HFF-Myc (cell line): ENCODE data around the gene EPM2AIP1.

Experiments used
- DNase-seq: peaks from one replicate; pipeline ENCODE4 v3.0.0-alpha.2; 2011; ENCODE audit warnings: low read depth; ENCODE audit errors: extremely low read depth
- H3K4me3 ChIP-seq: replicated peaks from 2 replicates; pipeline ENCODE4 v1.5.1; 2011; ENCODE audit warnings: low read depth, mild to moderate bottlenecking, control low read depth, low read length
- TF ChIP-seq, protein P1 (sequence below): IDR thresholded peaks from 2 replicates; pipeline ENCODE4 v1.5.1; 2012; ENCODE audit warnings: mild to moderate bottlenecking, low read depth, low read length, control low read depth; ENCODE audit errors: missing control alignments

Gene EPM2AIP1

DNA sequence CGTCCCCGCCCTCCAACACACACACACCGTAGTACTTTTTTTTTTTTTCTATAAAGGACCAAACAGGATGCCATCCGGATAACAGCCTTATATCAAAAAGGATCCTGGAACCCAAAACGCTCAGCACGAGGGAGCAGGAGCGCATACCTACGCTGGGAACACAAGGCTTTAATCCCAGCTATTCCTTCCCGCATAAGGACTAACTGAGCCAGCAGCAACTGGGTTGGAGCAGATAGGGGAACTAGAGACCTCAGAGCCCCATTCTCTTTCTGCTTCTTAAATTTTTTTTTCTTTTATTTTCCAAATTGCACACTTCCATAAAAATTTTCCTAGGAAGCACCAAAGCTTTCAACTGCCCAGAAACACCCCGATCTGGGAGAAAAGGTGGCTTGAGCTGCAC, 49.3 kb downstream of the EPM2AIP1 start:
- TF ChIP-seq, protein P1, sequence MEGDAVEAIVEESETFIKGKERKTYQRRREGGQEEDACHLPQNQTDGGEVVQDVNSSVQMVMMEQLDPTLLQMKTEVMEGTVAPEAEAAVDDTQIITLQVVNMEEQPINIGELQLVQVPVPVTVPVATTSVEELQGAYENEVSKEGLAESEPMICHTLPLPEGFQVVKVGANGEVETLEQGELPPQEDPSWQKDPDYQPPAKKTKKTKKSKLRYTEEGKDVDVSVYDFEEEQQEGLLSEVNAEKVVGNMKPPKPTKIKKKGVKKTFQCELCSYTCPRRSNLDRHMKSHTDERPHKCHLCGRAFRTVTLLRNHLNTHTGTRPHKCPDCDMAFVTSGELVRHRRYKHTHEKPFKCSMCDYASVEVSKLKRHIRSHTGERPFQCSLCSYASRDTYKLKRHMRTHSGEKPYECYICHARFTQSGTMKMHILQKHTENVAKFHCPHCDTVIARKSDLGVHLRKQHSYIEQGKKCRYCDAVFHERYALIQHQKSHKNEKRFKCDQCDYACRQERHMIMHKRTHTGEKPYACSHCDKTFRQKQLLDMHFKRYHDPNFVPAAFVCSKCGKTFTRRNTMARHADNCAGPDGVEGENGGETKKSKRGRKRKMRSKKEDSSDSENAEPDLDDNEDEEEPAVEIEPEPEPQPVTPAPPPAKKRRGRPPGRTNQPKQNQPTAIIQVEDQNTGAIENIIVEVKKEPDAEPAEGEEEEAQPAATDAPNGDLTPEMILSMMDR = no peak
- no peak for DNase-seq
- peak overlapping the region; percentile 59 for H3K4me3 ChIP-seq

DNA sequence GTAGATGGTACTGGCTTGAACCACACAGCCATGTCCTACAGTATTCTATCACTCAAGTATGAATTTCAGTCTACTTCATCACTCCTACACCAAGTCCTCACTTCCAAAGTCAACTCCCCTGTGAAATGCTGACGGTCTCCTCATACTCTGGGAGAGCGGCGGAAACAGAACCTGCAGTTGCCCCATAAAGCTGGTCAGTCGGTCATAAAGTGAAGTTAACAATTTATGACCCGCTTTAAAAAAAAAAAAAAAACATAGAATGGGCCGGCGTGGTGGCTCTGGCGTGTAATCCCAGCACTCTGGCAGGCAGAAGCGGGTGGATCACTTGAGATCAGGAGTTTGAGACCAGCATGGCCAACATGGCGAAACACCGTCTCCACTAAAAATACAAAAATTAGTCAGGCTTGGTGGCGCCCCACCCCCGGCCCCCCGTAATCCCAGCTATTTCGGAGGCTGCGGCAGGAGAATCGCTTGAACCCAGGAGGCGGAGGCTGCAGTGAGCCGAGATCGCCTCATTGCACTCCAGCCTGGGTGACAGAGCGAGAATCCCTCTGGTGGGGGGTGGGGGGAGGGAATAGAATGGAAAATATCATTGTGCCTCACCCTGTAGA, 50.2 kb downstream of the EPM2AIP1 start:
- no peak overlapping the region for H3K4me3 ChIP-seq
- TF ChIP-seq, protein P1 = no peak
- no peak for DNase-seq

DNA sequence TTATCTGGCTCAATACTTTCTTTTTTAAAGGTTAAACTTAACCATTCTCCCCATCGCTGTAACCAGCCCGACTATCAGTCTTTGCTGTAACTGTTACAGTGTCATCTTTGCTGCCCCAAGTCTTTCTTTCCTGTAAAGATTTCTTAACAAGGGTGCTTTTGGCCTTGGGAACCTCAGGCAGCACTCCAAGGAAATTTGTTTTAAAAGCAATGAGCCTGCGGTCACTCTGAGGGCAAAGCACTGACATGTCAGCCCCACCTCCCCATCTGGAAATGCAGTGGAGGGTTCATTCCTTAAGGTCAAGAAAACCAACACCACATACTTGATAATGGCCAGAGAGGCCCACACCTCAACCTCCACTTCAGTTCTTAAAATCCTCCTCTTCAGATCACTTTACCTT, 51.3 kb downstream of the EPM2AIP1 start:
- no peak for DNase-seq
- TF ChIP-seq, protein P1 = no peak
- no peak overlapping the region for H3K4me3 ChIP-seq

DNA sequence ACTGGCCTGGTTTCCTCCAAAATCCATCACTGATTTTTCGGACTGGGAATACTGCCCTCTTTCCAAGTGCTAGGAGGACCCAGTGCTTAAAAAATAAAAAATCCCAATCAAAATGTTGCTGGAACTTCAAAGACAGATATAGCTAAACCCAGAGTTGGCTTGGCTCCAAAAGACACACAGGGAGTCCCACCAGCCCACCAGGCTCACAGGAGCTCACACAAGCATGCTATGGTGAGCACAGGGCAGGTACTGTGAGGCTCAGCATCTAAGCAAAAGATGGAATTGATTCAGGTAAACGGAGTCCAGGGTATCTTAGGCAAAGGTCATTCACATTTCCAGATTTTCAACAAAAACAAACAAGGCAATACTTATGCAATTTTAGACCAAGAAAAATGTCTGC, 51.8 kb downstream of the EPM2AIP1 start:
- no peak overlapping the region for H3K4me3 ChIP-seq
- TF ChIP-seq, protein P1 = no peak
- no peak for DNase-seq

DNA sequence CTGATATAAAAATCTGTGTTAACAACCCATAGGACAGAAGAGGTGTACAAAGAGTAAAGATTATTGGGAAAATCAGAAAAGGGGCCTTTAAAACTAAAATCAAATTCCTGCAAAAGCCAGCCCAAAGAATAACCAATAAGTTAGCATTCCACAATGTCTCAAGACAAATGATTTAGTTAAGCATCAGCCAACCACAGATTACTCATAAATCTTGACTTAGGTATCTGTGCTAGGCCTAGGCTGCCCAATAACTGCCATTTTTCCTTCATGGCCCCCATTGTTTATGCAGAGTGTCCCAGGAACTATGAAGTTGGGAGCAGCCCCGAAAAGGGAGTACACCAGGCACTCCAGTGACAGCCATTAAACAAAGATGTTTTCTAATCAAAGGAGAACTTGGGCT, 55.4 kb downstream of the EPM2AIP1 start:
- no peak for DNase-seq
- no peak overlapping the region for H3K4me3 ChIP-seq
- TF ChIP-seq, protein P1 = no peak
